ENCODE results near the gene SETD1B. TPM values are rescaled to one million over a fixed set of nuclear protein-coding genes. Genes with fewer than 3 reads are reported as not detected.

Gene SETD1B
- total and polyA plus RNA-seq, 11 donors, result 6.2 to 17.0 (median 9.3) TPM

DNA sequence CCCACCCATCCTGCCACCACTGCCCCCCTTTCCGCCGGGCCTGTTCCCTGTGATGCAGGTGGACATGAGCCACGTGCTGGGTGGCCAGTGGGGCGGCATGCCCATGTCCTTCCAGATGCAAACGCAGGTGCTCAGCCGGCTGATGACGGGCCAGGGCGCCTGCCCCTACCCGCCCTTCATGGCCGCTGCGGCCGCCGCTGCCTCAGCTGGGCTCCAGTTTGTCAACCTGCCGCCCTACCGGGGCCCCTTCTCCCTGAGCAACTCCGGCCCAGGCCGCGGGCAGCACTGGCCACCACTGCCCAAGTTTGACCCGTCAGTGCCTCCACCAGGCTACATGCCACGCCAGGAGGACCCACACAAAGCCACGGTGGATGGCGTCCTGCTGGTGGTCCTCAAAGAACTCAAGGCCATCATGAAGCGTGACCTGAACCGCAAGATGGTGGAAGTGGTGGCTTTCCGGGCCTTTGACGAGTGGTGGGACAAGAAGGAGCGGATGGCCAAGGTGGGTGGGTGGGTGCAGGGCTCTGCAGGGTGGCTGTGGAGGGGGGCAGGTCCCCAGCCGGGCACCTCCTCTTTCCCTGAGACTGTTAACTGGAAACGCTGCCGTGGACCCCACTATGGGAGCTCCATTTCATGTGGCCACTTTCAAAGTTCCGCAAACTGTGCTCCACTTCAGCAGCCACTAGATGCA, 10.8 kb downstream of the SETD1B start:
- peak in 2 of 5 donors; percentile 19 to 61 for DNase-seq
- intact Hi-C loops (cut with DNase I), result loop anchor here in 7 of 10 donors (5.0 kb wide), 3 partner anchors 37 to 117 kb away; partner anchors contain the start of gene PSMD9 (in 2 of the 7)

GRCh38 chr12:121815263-121815662, 11.5 kb downstream of the SETD1B start:
- ATAC-seq, result no peak
- no peak overlapping the region for H3K27ac ChIP-seq
- TF ChIP-seq, protein P1, sequence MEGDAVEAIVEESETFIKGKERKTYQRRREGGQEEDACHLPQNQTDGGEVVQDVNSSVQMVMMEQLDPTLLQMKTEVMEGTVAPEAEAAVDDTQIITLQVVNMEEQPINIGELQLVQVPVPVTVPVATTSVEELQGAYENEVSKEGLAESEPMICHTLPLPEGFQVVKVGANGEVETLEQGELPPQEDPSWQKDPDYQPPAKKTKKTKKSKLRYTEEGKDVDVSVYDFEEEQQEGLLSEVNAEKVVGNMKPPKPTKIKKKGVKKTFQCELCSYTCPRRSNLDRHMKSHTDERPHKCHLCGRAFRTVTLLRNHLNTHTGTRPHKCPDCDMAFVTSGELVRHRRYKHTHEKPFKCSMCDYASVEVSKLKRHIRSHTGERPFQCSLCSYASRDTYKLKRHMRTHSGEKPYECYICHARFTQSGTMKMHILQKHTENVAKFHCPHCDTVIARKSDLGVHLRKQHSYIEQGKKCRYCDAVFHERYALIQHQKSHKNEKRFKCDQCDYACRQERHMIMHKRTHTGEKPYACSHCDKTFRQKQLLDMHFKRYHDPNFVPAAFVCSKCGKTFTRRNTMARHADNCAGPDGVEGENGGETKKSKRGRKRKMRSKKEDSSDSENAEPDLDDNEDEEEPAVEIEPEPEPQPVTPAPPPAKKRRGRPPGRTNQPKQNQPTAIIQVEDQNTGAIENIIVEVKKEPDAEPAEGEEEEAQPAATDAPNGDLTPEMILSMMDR (IDR thresholded peaks at IDR 0.05), result no peak
- TF ChIP-seq POLR2A (IDR thresholded peaks at IDR 0.05), result no peak
- peaks cover 0 to 38% (median 31%) of the 10 kb centered on the region in 12 donors for H3K4me1 ChIP-seq
- peaks cover 8 to 80% (median 67%) of the 10 kb centered on the region in 9 donors for H3K36me3 ChIP-seq
- no peaks in the 10 kb centered on the region for H3K27me3 ChIP-seq
- H3K9me3 ChIP-seq, result no peaks in the 10 kb centered on the region
- H3K4me3 ChIP-seq, result no peak overlapping the region
- 87 to 93% (median 93%) methylated on average over 8 of the region's 8 CpGs for WGBS, 4 donors
- intact Hi-C loops (cut with DNase I), result no loop called here
- DNase-seq, result no peak

More for the DNA sequence above, 10.8 kb downstream of the SETD1B start:
- Histone ChIP-seq H3K4me3 (no peak overlapping the region), H3K9me3 (no peaks in the 10 kb centered on the region), H3K27me3 (no peaks in the 10 kb centered on the region), H3K27ac (no peak overlapping the region), H3K36me3 (peaks cover 8 to 80% (median 67%) of the 10 kb centered on the region in 9 donors), H3K4me1 (peaks cover 0 to 41% (median 33%) of the 10 kb centered on the region in 12 donors)
- no peak for ATAC-seq
- TF ChIP-seq, protein P1 (IDR thresholded peaks at IDR 0.05), result no peak
- TF ChIP-seq POLR2A (IDR thresholded peaks at IDR 0.05), result no peak
- WGBS, 4 donors, result 93 to 97% (median 93%) methylated on average over 17 to 31 of the region's 31 CpGs

- peak in 2 of 5 donors; percentile 31 to 62 for DNase-seq
Measured at GRCh38 chr12:121816925-121817647, 13.3 kb downstream of the SETD1B start.

More at GRCh38 chr12:121816925-121817647, 13.3 kb downstream of the SETD1B start:
- no peak for ATAC-seq
- no peaks in the 10 kb centered on the region for H3K9me3 ChIP-seq
- H3K27me3 ChIP-seq, result no peaks in the 10 kb centered on the region
- H3K4me1 ChIP-seq, result peaks cover 0 to 19% (median 14%) of the 10 kb centered on the region in 12 donors
- peaks cover 8 to 89% (median 78%) of the 10 kb centered on the region in 9 donors for H3K36me3 ChIP-seq
- no peak overlapping the region for H3K27ac ChIP-seq
- TF ChIP-seq, protein P1 (IDR thresholded peaks at IDR 0.05), result no peak
- TF ChIP-seq POLR2A (IDR thresholded peaks at IDR 0.05), result no peak
- intact Hi-C loops (cut with DNase I), result no loop called here
- H3K4me3 ChIP-seq, result no peak overlapping the region
- WGBS, 4 donors, result 92 to 93% (median 93%) methylated on average over 41 to 47 of the region's 47 CpGs

All from heart left ventricle (tissue), 16 donors.